ENCODE results near the gene ELANE.

ELANE gene

DNA sequence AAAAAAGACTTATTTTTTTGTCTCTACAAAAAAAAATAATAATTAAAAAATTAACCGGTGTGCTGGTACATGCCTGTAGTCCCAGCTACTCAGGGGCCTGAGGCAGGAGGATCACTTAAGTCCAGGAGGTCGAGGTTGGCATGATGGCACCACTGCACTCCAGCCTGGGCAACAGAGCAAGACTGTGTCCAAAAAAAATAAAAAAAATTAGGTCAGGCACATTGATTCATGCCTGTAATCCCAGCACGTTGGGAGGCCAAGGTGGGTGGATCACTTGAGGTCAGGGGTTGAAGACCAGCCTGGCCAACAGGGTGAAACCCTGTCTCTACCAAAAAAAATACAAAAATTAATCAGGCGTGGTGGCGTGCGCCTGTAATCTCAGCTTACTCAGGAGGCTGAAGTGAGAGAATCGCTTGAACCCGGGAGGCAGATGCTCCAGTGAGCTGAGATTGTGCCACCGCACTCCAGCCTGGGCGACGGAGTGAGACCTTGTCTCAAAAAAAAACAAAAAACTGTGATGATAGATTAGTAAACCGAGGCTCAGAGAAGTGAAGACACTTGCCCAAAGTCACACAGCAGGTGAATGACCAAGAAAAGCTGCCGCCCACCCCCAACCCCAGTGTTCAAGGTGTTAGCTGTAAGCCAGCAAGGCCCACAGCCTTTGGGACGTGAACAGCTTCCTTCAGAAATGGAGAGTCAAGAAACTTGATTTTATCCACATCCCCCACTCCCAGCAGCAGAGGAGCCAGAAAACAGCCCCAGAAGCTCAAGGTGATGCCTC lies 50.5 kb downstream of the ELANE start:
- no peak for TF ChIP-seq BACH2 (CRISPR knock-in tag; IDR thresholded peaks at IDR 0.05; ENCODE audit: borderline replicate concordance)
- no peak for TF ChIP-seq TOX (CRISPR knock-in tag; IDR thresholded peaks at IDR 0.05; ENCODE audit: borderline replicate concordance)
- no peak for TF ChIP-seq ISL1 (CRISPR knock-in tag; IDR thresholded peaks at IDR 0.05)
- no peak for TF ChIP-seq SNAI2 (CRISPR knock-in tag; IDR thresholded peaks at IDR 0.05)
- TF ChIP-seq, protein P1, sequence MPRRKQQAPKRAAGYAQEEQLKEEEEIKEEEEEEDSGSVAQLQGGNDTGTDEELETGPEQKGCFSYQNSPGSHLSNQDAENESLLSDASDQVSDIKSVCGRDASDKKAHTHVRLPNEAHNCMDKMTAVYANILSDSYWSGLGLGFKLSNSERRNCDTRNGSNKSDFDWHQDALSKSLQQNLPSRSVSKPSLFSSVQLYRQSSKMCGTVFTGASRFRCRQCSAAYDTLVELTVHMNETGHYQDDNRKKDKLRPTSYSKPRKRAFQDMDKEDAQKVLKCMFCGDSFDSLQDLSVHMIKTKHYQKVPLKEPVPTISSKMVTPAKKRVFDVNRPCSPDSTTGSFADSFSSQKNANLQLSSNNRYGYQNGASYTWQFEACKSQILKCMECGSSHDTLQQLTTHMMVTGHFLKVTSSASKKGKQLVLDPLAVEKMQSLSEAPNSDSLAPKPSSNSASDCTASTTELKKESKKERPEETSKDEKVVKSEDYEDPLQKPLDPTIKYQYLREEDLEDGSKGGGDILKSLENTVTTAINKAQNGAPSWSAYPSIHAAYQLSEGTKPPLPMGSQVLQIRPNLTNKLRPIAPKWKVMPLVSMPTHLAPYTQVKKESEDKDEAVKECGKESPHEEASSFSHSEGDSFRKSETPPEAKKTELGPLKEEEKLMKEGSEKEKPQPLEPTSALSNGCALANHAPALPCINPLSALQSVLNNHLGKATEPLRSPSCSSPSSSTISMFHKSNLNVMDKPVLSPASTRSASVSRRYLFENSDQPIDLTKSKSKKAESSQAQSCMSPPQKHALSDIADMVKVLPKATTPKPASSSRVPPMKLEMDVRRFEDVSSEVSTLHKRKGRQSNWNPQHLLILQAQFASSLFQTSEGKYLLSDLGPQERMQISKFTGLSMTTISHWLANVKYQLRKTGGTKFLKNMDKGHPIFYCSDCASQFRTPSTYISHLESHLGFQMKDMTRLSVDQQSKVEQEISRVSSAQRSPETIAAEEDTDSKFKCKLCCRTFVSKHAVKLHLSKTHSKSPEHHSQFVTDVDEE (CRISPR knock-in tag; IDR thresholded peaks at IDR 0.05) = no peak
- TF ChIP-seq ESRRG (CRISPR knock-in tag; IDR thresholded peaks at IDR 0.05) = no peak
- TF ChIP-seq, protein P2, sequence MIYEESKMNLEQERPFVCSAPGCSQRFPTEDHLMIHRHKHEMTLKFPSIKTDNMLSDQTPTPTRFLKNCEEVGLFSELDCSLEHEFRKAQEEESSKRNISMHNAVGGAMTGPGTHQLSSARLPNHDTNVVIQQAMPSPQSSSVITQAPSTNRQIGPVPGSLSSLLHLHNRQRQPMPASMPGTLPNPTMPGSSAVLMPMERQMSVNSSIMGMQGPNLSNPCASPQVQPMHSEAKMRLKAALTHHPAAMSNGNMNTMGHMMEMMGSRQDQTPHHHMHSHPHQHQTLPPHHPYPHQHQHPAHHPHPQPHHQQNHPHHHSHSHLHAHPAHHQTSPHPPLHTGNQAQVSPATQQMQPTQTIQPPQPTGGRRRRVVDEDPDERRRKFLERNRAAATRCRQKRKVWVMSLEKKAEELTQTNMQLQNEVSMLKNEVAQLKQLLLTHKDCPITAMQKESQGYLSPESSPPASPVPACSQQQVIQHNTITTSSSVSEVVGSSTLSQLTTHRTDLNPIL (CRISPR knock-in tag; IDR thresholded peaks at IDR 0.05; ENCODE audit: low read depth) = no peak
- no peak for TF ChIP-seq GLIS3 (CRISPR knock-in tag; IDR thresholded peaks at IDR 0.05)
- no peak for TF ChIP-seq ZNF70 (CRISPR knock-in tag; IDR thresholded peaks at IDR 0.05)
- no peak for TF ChIP-seq TCF4 (CRISPR knock-in tag; IDR thresholded peaks at IDR 0.05; ENCODE audit: borderline replicate concordance)
- TF ChIP-seq RARB (CRISPR knock-in tag; IDR thresholded peaks at IDR 0.05) = no peak
- TF ChIP-seq ZFP30 (CRISPR knock-in tag; IDR thresholded peaks at IDR 0.05) = no peak
- no peak for ATAC-seq

DNA sequence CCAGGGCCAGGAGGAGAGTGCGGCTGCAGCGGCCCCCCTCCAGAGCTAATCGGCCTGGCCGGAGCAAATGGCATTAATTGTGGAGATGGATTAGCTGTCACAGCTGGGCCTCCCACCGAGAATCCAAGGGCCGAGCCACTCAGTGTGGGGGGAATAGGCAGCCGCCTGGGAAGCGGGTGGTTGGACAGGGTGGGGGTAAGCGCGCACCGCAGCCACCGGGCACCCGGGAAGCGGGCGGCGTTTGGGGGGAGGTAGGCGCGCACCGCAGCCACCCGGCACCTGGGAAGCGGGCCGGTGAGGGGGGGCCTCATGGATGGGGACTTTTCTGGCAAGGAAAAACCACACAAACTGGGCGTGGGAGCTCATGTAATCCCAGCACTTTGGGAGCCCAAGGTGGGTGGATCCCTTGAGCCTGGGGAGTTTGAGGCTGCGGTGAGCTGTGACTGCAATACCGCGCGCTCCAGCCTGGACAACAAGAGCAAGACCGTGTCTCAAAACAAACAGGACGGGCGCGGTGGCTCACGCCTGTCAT lies 51.2 kb downstream of the ELANE start:
- TF ChIP-seq, protein P3, sequence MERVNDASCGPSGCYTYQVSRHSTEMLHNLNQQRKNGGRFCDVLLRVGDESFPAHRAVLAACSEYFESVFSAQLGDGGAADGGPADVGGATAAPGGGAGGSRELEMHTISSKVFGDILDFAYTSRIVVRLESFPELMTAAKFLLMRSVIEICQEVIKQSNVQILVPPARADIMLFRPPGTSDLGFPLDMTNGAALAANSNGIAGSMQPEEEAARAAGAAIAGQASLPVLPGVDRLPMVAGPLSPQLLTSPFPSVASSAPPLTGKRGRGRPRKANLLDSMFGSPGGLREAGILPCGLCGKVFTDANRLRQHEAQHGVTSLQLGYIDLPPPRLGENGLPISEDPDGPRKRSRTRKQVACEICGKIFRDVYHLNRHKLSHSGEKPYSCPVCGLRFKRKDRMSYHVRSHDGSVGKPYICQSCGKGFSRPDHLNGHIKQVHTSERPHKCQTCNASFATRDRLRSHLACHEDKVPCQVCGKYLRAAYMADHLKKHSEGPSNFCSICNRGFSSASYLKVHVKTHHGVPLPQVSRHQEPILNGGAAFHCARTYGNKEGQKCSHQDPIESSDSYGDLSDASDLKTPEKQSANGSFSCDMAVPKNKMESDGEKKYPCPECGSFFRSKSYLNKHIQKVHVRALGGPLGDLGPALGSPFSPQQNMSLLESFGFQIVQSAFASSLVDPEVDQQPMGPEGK (CRISPR knock-in tag; IDR thresholded peaks at IDR 0.05; ENCODE audit: borderline replicate concordance) = no peak
- ATAC-seq = no peak

DNA sequence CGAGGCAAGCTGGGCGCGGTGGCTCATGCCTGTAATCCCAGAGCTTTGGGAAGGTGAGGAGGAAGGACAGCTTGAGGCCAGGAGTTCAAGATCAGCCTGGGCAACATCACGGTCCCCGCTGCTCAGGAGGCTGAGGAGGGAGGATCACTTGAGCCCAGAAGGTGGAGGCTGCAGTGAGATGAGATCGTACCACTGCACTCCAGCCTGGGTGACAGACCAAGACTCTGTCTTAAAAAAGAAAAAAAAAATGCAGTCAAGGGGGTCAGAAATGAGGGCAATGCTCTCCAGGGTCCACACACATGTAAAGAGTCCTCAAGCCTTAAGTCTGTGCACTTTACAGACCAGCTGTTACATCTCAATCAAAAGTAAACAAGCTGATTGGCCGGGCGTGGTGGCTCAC lies 52.4 kb downstream of the ELANE start:
- ATAC-seq = no peak
- TF ChIP-seq, protein P4, sequence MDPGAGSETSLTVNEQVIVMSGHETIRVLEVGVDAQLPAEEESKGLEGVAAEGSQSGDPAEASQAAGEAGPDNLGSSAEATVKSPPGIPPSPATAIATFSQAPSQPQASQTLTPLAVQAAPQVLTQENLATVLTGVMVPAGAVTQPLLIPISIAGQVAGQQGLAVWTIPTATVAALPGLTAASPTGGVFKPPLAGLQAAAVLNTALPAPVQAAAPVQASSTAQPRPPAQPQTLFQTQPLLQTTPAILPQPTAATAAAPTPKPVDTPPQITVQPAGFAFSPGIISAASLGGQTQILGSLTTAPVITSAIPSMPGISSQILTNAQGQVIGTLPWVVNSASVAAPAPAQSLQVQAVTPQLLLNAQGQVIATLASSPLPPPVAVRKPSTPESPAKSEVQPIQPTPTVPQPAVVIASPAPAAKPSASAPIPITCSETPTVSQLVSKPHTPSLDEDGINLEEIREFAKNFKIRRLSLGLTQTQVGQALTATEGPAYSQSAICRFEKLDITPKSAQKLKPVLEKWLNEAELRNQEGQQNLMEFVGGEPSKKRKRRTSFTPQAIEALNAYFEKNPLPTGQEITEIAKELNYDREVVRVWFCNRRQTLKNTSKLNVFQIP (CRISPR knock-in tag; IDR thresholded peaks at IDR 0.05; ENCODE audit: borderline replicate concordance, low read depth) = no peak
- TF ChIP-seq ZNF565 (CRISPR knock-in tag; conservative IDR thresholded peaks at IDR 0.05; ENCODE audit: low read depth) = no peak
- TF ChIP-seq, protein P5, sequence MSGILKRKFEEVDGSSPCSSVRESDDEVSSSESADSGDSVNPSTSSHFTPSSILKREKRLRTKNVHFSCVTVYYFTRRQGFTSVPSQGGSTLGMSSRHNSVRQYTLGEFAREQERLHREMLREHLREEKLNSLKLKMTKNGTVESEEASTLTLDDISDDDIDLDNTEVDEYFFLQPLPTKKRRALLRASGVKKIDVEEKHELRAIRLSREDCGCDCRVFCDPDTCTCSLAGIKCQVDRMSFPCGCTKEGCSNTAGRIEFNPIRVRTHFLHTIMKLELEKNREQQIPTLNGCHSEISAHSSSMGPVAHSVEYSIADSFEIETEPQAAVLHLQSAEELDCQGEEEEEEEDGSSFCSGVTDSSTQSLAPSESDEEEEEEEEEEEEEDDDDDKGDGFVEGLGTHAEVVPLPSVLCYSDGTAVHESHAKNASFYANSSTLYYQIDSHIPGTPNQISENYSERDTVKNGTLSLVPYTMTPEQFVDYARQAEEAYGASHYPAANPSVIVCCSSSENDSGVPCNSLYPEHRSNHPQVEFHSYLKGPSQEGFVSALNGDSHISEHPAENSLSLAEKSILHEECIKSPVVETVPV (CRISPR knock-in tag; IDR thresholded peaks at IDR 0.05) = no peak
- no peak for TF ChIP-seq ZC3H10 (CRISPR knock-in tag; IDR thresholded peaks at IDR 0.05)
- no peak for TF ChIP-seq ESRRG (CRISPR knock-in tag; IDR thresholded peaks at IDR 0.05)
- no peak for TF ChIP-seq ZNF70 (CRISPR knock-in tag; IDR thresholded peaks at IDR 0.05)
- TF ChIP-seq RARB (CRISPR knock-in tag; IDR thresholded peaks at IDR 0.05) = no peak
- TF ChIP-seq CSDC2 (CRISPR knock-in tag; IDR thresholded peaks at IDR 0.05) = no peak
- no peak for TF ChIP-seq PPARA (CRISPR knock-in tag; IDR thresholded peaks at IDR 0.05; ENCODE audit: borderline replicate concordance)

All from SK-N-SH treated with all-trans-retinoic acid at 6 μM for 48 hours (cell line).